Endothelial cell of umbilical vein (primary cell): ENCODE data around the gene BRCA2. TPM values are rescaled to one million over a fixed set of nuclear protein-coding genes. Genes with fewer than 3 reads are reported as not detected.

Source experiments
- BruUV-seq: library from RNA; stranded (reverse); fragments of 400-500 nt; replicated peaks from 2 replicates; lab custom pipeline; 2021; lab: Mats Ljungman, UMichigan
- CTCF ChIA-PET: fragments of 300-600, 350-600 bp; sonication (Branson Sonifier 250); formaldehyde crosslinking; loops from one replicate; lab custom pipeline; 2021; ENCODE audit warnings: antibody characterized with exemption, inconsistent platforms; lab: Charles Lee
- POLR2A ChIA-PET: fragments of 300-600, 350-600 bp; sonication (Branson Sonifier 250); formaldehyde crosslinking; loops from one replicate; lab custom pipeline; 2021; ENCODE audit warnings: antibody characterized with exemption, inconsistent platforms; lab: Charles Lee
- DNase-seq: peaks from one replicate; pipeline ENCODE4 v3.0.0-alpha.2; 2011; ENCODE audit warnings: low read depth, low spot score
- FAIRE-seq: peaks from 2 replicates; lab custom pipeline; 2011; peaks lifted over from hg19 to GRCh38; lab: Jason Lieb, UNC
- H2AFZ ChIP-seq: 2 replicates; pipeline ENCODE4 v1.6.0; 2012; ENCODE audit warnings: low read depth, low read length, control low read depth, inconsistent platforms
- H3K27ac ChIP-seq: 2 replicates; pipeline ENCODE4 v1.5.1; 2011; ENCODE audit warnings: low read depth, mild to moderate bottlenecking, control low read depth, low read length, moderate library complexity; ENCODE audit not compliant: insufficient read depth
- H3K27me3 ChIP-seq, 2 experiments: 2 replicates each; pipeline versions ENCODE4 v1.6.0 to v1.6.1; 2011; ENCODE audit warnings: low read length in 2 of 2, mixed read lengths in 1 of 2; ENCODE audit not compliant: control insufficient read depth in 2 of 2, insufficient read depth in 2 of 2
- H3K36me3 ChIP-seq, 2 experiments: 2 replicates in 1 of 2; 3 replicates in 1 of 2; pipeline ENCODE4 v1.5.1; 2011; ENCODE audit warnings: low read length in 2 of 2, mild to moderate bottlenecking in 1 of 2, moderate library complexity in 1 of 2; ENCODE audit not compliant: control insufficient read depth in 2 of 2, insufficient read depth in 2 of 2; ENCODE audit errors: extremely low read depth in 1 of 2
- H3K4me1 ChIP-seq: 3 replicates; pipeline ENCODE4 v1.5.1; 2011; ENCODE audit warnings: mild to moderate bottlenecking, low read length; ENCODE audit not compliant: control insufficient read depth, insufficient read depth; ENCODE audit errors: extremely low read depth
- H3K4me2 ChIP-seq: 2 replicates; pipeline ENCODE4 v1.6.1; 2011; ENCODE audit warnings: low read length, control low read depth, mixed read lengths; ENCODE audit not compliant: insufficient read depth
- H3K4me3 ChIP-seq, 3 experiments: fragments of 200-600 bp in 1 of 3; sonication (generic), shearing (Covaris generic) in 1 of 3; replicated peaks in 1 of 3; 2 replicates each; pipeline ENCODE4 v1.5.1; 2011 to 2016; ENCODE audit warnings: control low read depth in 3 of 3, low read length in 3 of 3, mild to moderate bottlenecking in 2 of 3, inconsistent platforms in 1 of 3, low read depth in 1 of 3, moderate library complexity in 1 of 3; ENCODE audit not compliant: insufficient read depth in 1 of 3
- H3K79me2 ChIP-seq: 2 replicates; pipeline ENCODE4 v1.6.0; 2012; ENCODE audit warnings: low read length, inconsistent platforms; ENCODE audit not compliant: control insufficient read depth, insufficient read depth
- H3K9ac ChIP-seq: replicated peaks from 2 replicates; pipeline ENCODE3; 2011; ENCODE audit warnings: low read length, control low read depth; ENCODE audit not compliant: insufficient read depth; ENCODE audit errors: extremely low read depth
- H3K9me1 ChIP-seq: replicated peaks from 3 replicates; pipeline ENCODE4 v1.6.0; 2011; ENCODE audit warnings: mild to moderate bottlenecking, low read length; ENCODE audit not compliant: control insufficient read depth, insufficient read depth; ENCODE audit errors: extremely low read depth
- H3K9me3 ChIP-seq: replicated peaks from 2 replicates; pipeline ENCODE4 v1.5.1; 2012; ENCODE audit warnings: low read length, inconsistent platforms; ENCODE audit not compliant: control insufficient read depth, insufficient read depth
- H4K20me1 ChIP-seq: replicated peaks from 2 replicates; pipeline ENCODE3; 2011; ENCODE audit warnings: mild to moderate bottlenecking, low read length; ENCODE audit not compliant: control insufficient read depth, insufficient read depth; ENCODE audit errors: extremely low read depth
- CTCF ChIP-seq, 2 donors: IDR thresholded peaks; 1 replicate in 1 of 2; 2 replicates in 1 of 2; pipeline ENCODE4 v1.5.1; 2011; ENCODE audit warnings: low read length in 2 of 2, mild to moderate bottlenecking in 2 of 2, moderate library complexity in 2 of 2, control low read depth in 1 of 2, inconsistent platforms in 1 of 2, low read depth in 1 of 2; ENCODE audit not compliant: insufficient read depth in 1 of 2; ENCODE audit errors: extremely low read depth in 1 of 2
- EZH2 ChIP-seq: IDR thresholded peaks from 2 replicates; pipeline ENCODE4 v1.6.1; 2012; ENCODE audit warnings: borderline replicate concordance, low read depth, mild to moderate bottlenecking, moderate library complexity, low read length, inconsistent platforms; ENCODE audit not compliant: severe bottlenecking
- FOS ChIP-seq: IDR thresholded peaks from 2 replicates; pipeline ENCODE4 v1.6.1; 2011; ENCODE audit warnings: mild to moderate bottlenecking, low read length, moderate library complexity, borderline replicate concordance; ENCODE audit not compliant: insufficient read depth
- JUN ChIP-seq: IDR thresholded peaks from 2 replicates; pipeline ENCODE4 v1.6.1; 2011; ENCODE audit warnings: borderline replicate concordance, low read depth; ENCODE audit not compliant: insufficient read length, insufficient read depth
- MAX ChIP-seq: IDR thresholded peaks from 2 replicates; pipeline ENCODE4 v1.6.1; 2011; ENCODE audit not compliant: insufficient read depth, insufficient read length
- POLR2A ChIP-seq: IDR thresholded peaks from 2 replicates; pipeline ENCODE4 v1.6.1; 2012; ENCODE audit warnings: low read depth, mild to moderate bottlenecking, control low read depth, low read length
- POLR2AphosphoS5 ChIP-seq: IDR thresholded peaks from 2 replicates; pipeline ENCODE4 v1.6.1; 2012; ENCODE audit warnings: low read depth, mild to moderate bottlenecking, control low read depth, low read length, moderate library complexity; ENCODE audit not compliant: insufficient read depth
- dilution Hi-C: fragments of 300-500 bp; cut with MboI; formaldehyde crosslinking; loops from one replicate; pipeline ENCODE4 v1.15.0; 2019; ENCODE audit warnings: low sequenced_read_pairs; ENCODE audit not compliant: extremely low pct_ligation_motif_present
- intact Hi-C: fragments of 100-400 bp; cut with micrococcal nuclease; formaldehyde crosslinking; loops from one replicate; pipeline ENCODE4 v1.10.0; 2022
- polyA plus RNA-seq, 4 experiments: library from polyadenylated mRNA; depleted of rRNA in 3 of 4; stranded (reverse) in 3 of 4; unstranded in 1 of 4; fragments of >200 nt; gene quantifications; 2 replicates each; pipeline versions ENCODE4 v1.2.1 to v1.2.3, GENCODE V29; 2011 to 2012; ENCODE audit warnings: missing spikeins in 1 of 4
- total RNA-seq: library from RNA; stranded (reverse); gene quantifications from 2 replicates; pipeline ENCODE4 v1.2.3, GENCODE V29; 2021

BRCA2 gene
- total and polyA plus RNA-seq, 2 donors (not counting 3 experiments of a cell fraction or from before 2014, with no cell fraction given): 2.9 to 17.5 TPM

GRCh38 chr13:32390484-32390883 is 75.2 kb downstream of the BRCA2 start:
- DNase-seq (no peak), FAIRE-seq (no peak)
- no peak overlapping the region for H3K4me2 ChIP-seq
- dilution Hi-C loops (no loop called here), intact Hi-C loops (no loop called here)
- no peaks in the 10 kb centered on the region for H3K9me1 ChIP-seq
- no peaks in the 10 kb centered on the region for H3K4me1 ChIP-seq
- CTCF ChIA-PET: no interaction called here
- no peak overlapping the region for H3K9ac ChIP-seq
- POLR2A ChIA-PET: no interaction called here
- H3K9me3 ChIP-seq: no peaks in the 10 kb centered on the region
- H3K36me3 ChIP-seq: no peaks in the 10 kb centered on the region
- TF ChIP-seq MAX (no peak), POLR2AphosphoS5 (no peak), JUN (no peak), FOS (no peak), CTCF (IDR thresholded peaks at IDR 0.05; ENCODE audit: extremely low read depth in 1 of 2, insufficient read depth in 1 of 2, low read depth in 1 of 2, low read length in 2 of 2) (no peak), POLR2A (no peak), EZH2 (no peak)
- no peaks in the 10 kb centered on the region for H3K79me2 ChIP-seq
- H2AFZ ChIP-seq: no peak overlapping the region
- no TSS peak for BruUV-seq
- no peak overlapping the region for H3K27ac ChIP-seq
- no peaks in the 10 kb centered on the region for H3K27me3 ChIP-seq
- H4K20me1 ChIP-seq: no peaks in the 10 kb centered on the region
- H3K4me3 ChIP-seq: no peak overlapping the region
